ENCODE measurements around the gene GSG1L. TPM values are rescaled to one million over a fixed set of nuclear protein-coding genes. Genes with fewer than 3 reads are reported as not detected.

GSG1L gene
- total RNA-seq, 1 experiment from 2014 or later = not detected

DNA sequence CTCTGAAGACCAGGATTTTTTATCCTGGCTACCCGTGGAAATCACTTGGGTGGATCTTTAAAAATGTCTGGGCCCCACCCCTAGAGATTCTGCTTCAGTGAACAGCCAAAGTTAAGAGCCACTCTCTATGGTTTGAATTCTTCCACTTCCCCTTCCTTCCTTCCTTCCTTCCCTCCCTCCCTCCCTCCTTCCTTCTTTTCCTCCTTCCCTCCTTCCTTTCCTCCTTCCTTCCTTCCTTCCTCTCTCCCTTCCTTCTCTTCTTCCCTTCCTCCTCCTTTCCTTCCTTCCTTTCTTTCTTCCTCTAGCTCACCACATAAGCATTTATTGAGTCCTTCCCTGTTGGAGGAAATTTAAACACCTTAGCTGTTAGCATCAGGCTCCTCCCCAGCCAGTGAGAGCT is 310.0 kb downstream of the GSG1L start:
- Histone ChIP-seq H3F3A (ENCODE audit: insufficient read depth, low read depth) (no peaks in the 10 kb centered on the region), H3K4me3 (no peak overlapping the region), H2AFZ (no peak overlapping the region), H3K9me2 (ENCODE audit: insufficient read depth) (no peaks in the 10 kb centered on the region), H3K9me3 (ENCODE audit: insufficient read depth, low read depth) (no peaks in the 10 kb centered on the region), H3K36me3 (ENCODE audit: low read depth) (no peaks in the 10 kb centered on the region), H3K79me2 (ENCODE audit: low read depth) (no peaks in the 10 kb centered on the region), H4K20me1 (ENCODE audit: insufficient read depth) (peaks cover 3% of the 10 kb centered on the region), H3K4me1 (replicated peaks; ENCODE audit: insufficient read depth) (peaks cover 7% of the 10 kb centered on the region), H3K27ac (no peak overlapping the region), H3K4me2 (no peak overlapping the region), H3K27me3 (ENCODE audit: insufficient read depth, low read depth) (no peaks in the 10 kb centered on the region)
- TF ChIP-seq CTCF (conservative IDR thresholded peaks at IDR 0.05) (no peak), EZH2 (IDR thresholded peaks at IDR 0.05; ENCODE audit: low read depth) (no peak)
- CTCF ChIA-PET = no interaction called here
- BruUV-seq (replicated peaks) = no TSS peak
- intact Hi-C loops (cut with micrococcal nuclease; ENCODE audit: unreplicated experiment) = no loop called here
- no peak for DNase-seq
- POLR2A ChIA-PET (ENCODE audit: unreplicated experiment) = no interaction called here

DNA sequence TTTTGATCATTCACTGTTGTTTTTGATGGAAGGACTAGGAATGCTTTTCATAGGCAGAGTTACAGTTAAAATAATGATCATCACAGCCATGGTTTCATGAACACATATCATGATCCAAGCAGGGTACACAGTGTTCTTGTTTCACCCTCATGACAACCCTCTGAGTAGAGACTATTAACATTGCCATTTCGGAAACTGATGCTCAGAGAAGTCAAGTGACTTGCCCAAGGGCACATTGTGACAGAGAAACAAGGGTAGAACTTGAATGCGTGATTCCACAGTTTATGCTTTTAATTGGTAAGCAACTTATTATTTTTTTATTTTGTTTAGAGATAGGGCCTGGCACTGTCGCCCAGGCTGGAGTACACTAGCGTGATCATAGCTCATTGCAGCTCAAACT is 311.3 kb downstream of the GSG1L start:
- Histone ChIP-seq H3F3A (ENCODE audit: insufficient read depth, low read depth) (no peaks in the 10 kb centered on the region), H3K79me2 (ENCODE audit: low read depth) (no peaks in the 10 kb centered on the region), H3K36me3 (ENCODE audit: low read depth) (no peaks in the 10 kb centered on the region), H2AFZ (no peak overlapping the region), H3K9me2 (ENCODE audit: insufficient read depth) (no peaks in the 10 kb centered on the region), H3K4me1 (replicated peaks; ENCODE audit: insufficient read depth) (peaks cover 10% of the 10 kb centered on the region), H3K9me3 (ENCODE audit: insufficient read depth, low read depth) (no peaks in the 10 kb centered on the region), H3K4me2 (no peak overlapping the region), H3K27ac (no peak overlapping the region), H4K20me1 (ENCODE audit: insufficient read depth) (peaks cover 3% of the 10 kb centered on the region), H3K27me3 (ENCODE audit: insufficient read depth, low read depth) (no peaks in the 10 kb centered on the region), H3K4me3 (no peak overlapping the region)
- ChIA-PET POLR2A (ENCODE audit: unreplicated experiment) (interaction anchor here (0.6 kb wide), 1 partner anchor 18 kb away, joined by 6 read pairs; no protein-coding TSS in a partner anchor), CTCF (no interaction called here)
- intact Hi-C loops (cut with micrococcal nuclease; ENCODE audit: unreplicated experiment) = no loop called here
- TF ChIP-seq CTCF (conservative IDR thresholded peaks at IDR 0.05) (no peak), EZH2 (IDR thresholded peaks at IDR 0.05; ENCODE audit: low read depth) (no peak)
- no peak for DNase-seq
- BruUV-seq (replicated peaks) = no TSS peak

DNA sequence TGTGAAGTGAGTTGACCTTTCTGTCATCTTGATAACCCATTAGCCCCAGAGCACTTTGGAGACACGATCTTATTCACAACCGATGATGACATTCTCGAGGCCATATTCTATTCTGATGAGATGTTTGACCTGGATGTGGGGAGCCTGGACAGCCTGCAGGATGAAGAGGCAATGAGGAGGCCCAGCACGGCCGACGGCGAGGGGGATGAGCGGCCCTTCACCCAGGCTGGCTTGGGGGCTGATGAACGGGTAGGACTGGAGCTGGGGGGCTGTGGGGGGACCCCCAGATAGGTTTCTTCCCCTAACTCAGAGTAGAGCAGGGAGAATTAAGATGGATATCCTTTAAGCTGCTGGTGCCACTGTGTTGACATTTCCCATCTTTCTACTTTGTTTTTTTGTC is 311.8 kb downstream of the GSG1L start:
- Histone ChIP-seq H3F3A (ENCODE audit: insufficient read depth, low read depth) (no peaks in the 10 kb centered on the region), H3K9me3 (ENCODE audit: insufficient read depth, low read depth) (no peaks in the 10 kb centered on the region), H3K4me3 (no peak overlapping the region), H3K79me2 (ENCODE audit: low read depth) (no peaks in the 10 kb centered on the region), H3K4me2 (no peak overlapping the region), H3K27me3 (ENCODE audit: insufficient read depth, low read depth) (no peaks in the 10 kb centered on the region), H2AFZ (no peak overlapping the region), H3K36me3 (ENCODE audit: low read depth) (no peaks in the 10 kb centered on the region), H3K9me2 (ENCODE audit: insufficient read depth) (no peaks in the 10 kb centered on the region), H3K27ac (no peak overlapping the region), H4K20me1 (ENCODE audit: insufficient read depth) (peaks cover 3% of the 10 kb centered on the region), H3K4me1 (replicated peaks; ENCODE audit: insufficient read depth) (peaks cover 10% of the 10 kb centered on the region)
- ChIA-PET CTCF (no interaction called here), POLR2A (ENCODE audit: unreplicated experiment) (interaction anchor here (0.6 kb wide), 1 partner anchor 18 kb away, joined by 6 read pairs; no protein-coding TSS in a partner anchor)
- TF ChIP-seq EZH2 (IDR thresholded peaks at IDR 0.05; ENCODE audit: low read depth) (no peak), CTCF (conservative IDR thresholded peaks at IDR 0.05) (no peak)
- intact Hi-C loops (cut with micrococcal nuclease; ENCODE audit: unreplicated experiment) = no loop called here
- BruUV-seq (replicated peaks) = no TSS peak
- no peak for DNase-seq

All from PC-9 (cell line).